IMR-90 (cell line): ENCODE data around the gene ZNF264. TPM values are rescaled to one million over a fixed set of nuclear protein-coding genes. Genes with fewer than 3 reads are reported as not detected.
"Not testable (repeated sequence)": the region's sequence is repeated elsewhere in the genome, so short reads cannot be mapped to it uniquely, and the experiment has no call there.

Experiments used
- ATAC-seq: fragments of 200-7000 bp; cut with Tn5 transposase; 2 replicates; pipeline ENCODE4 v1.9.1; 2020; ENCODE audit warnings: low read depth, mild to moderate bottlenecking, moderate library complexity
- BruUV-seq: library from RNA; stranded (reverse); fragments of 400-500 nt; replicated peaks from 2 replicates; lab custom pipeline; 2021; lab: Mats Ljungman, UMichigan
- CTCF ChIA-PET: fragments of 300-600 bp; formaldehyde crosslinking; extraction: SDS; loops from one replicate; lab custom pipeline; 2021; ENCODE audit warnings: antibody characterized with exemption; lab: Yijun Ruan, JAX
- POLR2A ChIA-PET: fragments of 300-600 bp; sonication (Branson Sonifier 250); formaldehyde crosslinking; loops from one replicate; lab custom pipeline; 2022; ENCODE audit warnings: antibody characterized with exemption; ENCODE audit not compliant: unreplicated experiment; lab: Charles Lee
- DNase-seq: peaks from one replicate; pipeline ENCODE4 v3.0.0; 2013
- H2AFZ ChIP-seq: replicated peaks from 2 replicates; pipeline ENCODE3; 2013; ENCODE audit warnings: low read length, mild to moderate bottlenecking; ENCODE audit not compliant: poor library complexity
- H2AK5ac ChIP-seq: 2 replicates; pipeline ENCODE4 v1.6.1; 2013; ENCODE audit warnings: low read depth, low read length, inconsistent platforms
- H2AK9ac ChIP-seq: replicated peaks from 2 replicates; pipeline ENCODE3; 2013; ENCODE audit warnings: mild to moderate bottlenecking, low read depth, low read length, moderate library complexity; ENCODE audit not compliant: poor library complexity
- H2BK120ac ChIP-seq: 2 replicates; pipeline ENCODE4 v1.6.1; 2013; ENCODE audit warnings: low read depth, low read length, inconsistent platforms
- H2BK15ac ChIP-seq: 3 replicates; pipeline ENCODE4 v1.6.1; 2013; ENCODE audit warnings: low read depth, low read length, inconsistent platforms
- H2BK20ac ChIP-seq: 2 replicates; pipeline ENCODE4 v1.6.1; 2013; ENCODE audit warnings: low read depth, mild to moderate bottlenecking, inconsistent platforms, low read length, moderate library complexity
- H2BK5ac ChIP-seq: 2 replicates; pipeline ENCODE4 v1.6.1; 2013; ENCODE audit warnings: mild to moderate bottlenecking, low read depth, low read length, inconsistent platforms; ENCODE audit not compliant: poor library complexity, severe bottlenecking
- H3K14ac ChIP-seq: replicated peaks from 2 replicates; pipeline ENCODE4 v1.6.1; 2013; ENCODE audit warnings: low read depth, low read length, inconsistent platforms
- H3K18ac ChIP-seq: 2 replicates; pipeline ENCODE4 v1.6.1; 2013; ENCODE audit warnings: low read depth, low read length, control low read depth
- H3K23ac ChIP-seq: 2 replicates; pipeline ENCODE4 v1.6.1; 2013; ENCODE audit warnings: low read depth, low read length, inconsistent platforms
- H3K27ac ChIP-seq: 2 replicates; pipeline ENCODE4 v1.5.1; 2013; ENCODE audit warnings: mild to moderate bottlenecking, control low read depth, low read length; ENCODE audit not compliant: insufficient read depth
- H3K27me3 ChIP-seq: 2 replicates; pipeline ENCODE4 v1.6.1; 2013; ENCODE audit warnings: low read length; ENCODE audit not compliant: control insufficient read depth, insufficient read depth
- H3K36me3 ChIP-seq: 2 replicates; pipeline ENCODE4 v1.6.1; 2013; ENCODE audit warnings: low read length, mixed read lengths; ENCODE audit not compliant: control insufficient read depth, insufficient read depth
- H3K4ac ChIP-seq: 2 replicates; pipeline ENCODE4 v1.6.1; 2013; ENCODE audit warnings: low read depth, low read length, inconsistent platforms
- H3K4me1 ChIP-seq: 2 replicates; pipeline ENCODE4 v1.6.1; 2013; ENCODE audit warnings: low read length, mixed read lengths; ENCODE audit not compliant: control insufficient read depth, insufficient read depth
- H3K4me2 ChIP-seq: 2 replicates; pipeline ENCODE4 v1.6.1; 2013; ENCODE audit warnings: low read depth, mild to moderate bottlenecking, control low read depth, low read length, moderate library complexity
- H3K4me3 ChIP-seq: 2 replicates; pipeline ENCODE4 v1.5.1; 2013; ENCODE audit warnings: low read depth, mild to moderate bottlenecking, control low read depth, low read length, moderate library complexity; ENCODE audit not compliant: insufficient read depth
- H3K56ac ChIP-seq: 2 replicates; pipeline ENCODE4 v1.6.1; 2013; ENCODE audit warnings: low read length, inconsistent platforms; ENCODE audit not compliant: insufficient read depth; ENCODE audit errors: extremely low read depth
- H3K79me1 ChIP-seq, 2 experiments: 2 replicates each; pipeline ENCODE4 v1.6.1; 2013; ENCODE audit warnings: low read length in 2 of 2, inconsistent platforms in 1 of 2, low read depth in 1 of 2
- H3K9ac ChIP-seq: 2 replicates; pipeline ENCODE4 v1.6.1; 2013; ENCODE audit warnings: low read depth, low read length, control low read depth
- H3K9me1 ChIP-seq: 2 replicates; pipeline ENCODE4 v1.6.1; 2013; ENCODE audit warnings: low read length, inconsistent platforms; ENCODE audit not compliant: insufficient read depth
- H3K9me3 ChIP-seq: 2 replicates; pipeline ENCODE4 v1.6.1; 2013; ENCODE audit warnings: low read length; ENCODE audit not compliant: control insufficient read depth, insufficient read depth
- H4K20me1 ChIP-seq: 2 replicates; pipeline ENCODE4 v1.6.1; 2013; ENCODE audit warnings: low read length, inconsistent platforms; ENCODE audit not compliant: insufficient read depth
- H4K5ac ChIP-seq: 2 replicates; pipeline ENCODE4 v1.6.1; 2013; ENCODE audit warnings: mild to moderate bottlenecking, low read depth, low read length, control low read depth
- H4K8ac ChIP-seq, 2 experiments: 2 replicates each; pipeline ENCODE4 v1.6.1; 2013; ENCODE audit warnings: low read depth in 2 of 2, low read length in 2 of 2, control low read depth in 1 of 2, inconsistent platforms in 1 of 2
- H4K91ac ChIP-seq: 2 replicates; pipeline ENCODE4 v1.6.1; 2013; ENCODE audit warnings: low read depth, low read length, inconsistent platforms; ENCODE audit not compliant: insufficient read depth
- FOS ChIP-seq: fragments of 150-350 bp; IDR thresholded peaks from 2 replicates; pipeline ENCODE4 v1.6.1; 2016; ENCODE audit warnings: low read depth, low read length
- MXI1 ChIP-seq: IDR thresholded peaks from 2 replicates; pipeline ENCODE4 v1.6.1; 2012; ENCODE audit warnings: low read depth, mild to moderate bottlenecking, low read length, moderate library complexity, borderline replicate concordance
- NFE2L2 ChIP-seq: fragments of 150-350 bp; IDR thresholded peaks from 2 replicates; pipeline ENCODE4 v1.6.1; 2016; ENCODE audit warnings: low read depth, mild to moderate bottlenecking, low read length
- WGBS, 2 experiments: methylation state at CpG; one replicate each; pipeline versions ENCODE4 v1.1.5 to v1.1.7; 2013; ENCODE audit warnings: missing lambda C conversion rate in 2 of 2; ENCODE audit not compliant: insufficient read length in 1 of 2; ENCODE audit errors: extremely low coverage in 2 of 2; 5-methylcytosine and 5-hydroxymethylcytosine counted together
- dilution Hi-C: fragments of 300-500 bp; cut with HindIII; formaldehyde crosslinking; loops from one replicate; pipeline ENCODE4 v1.14.3; 2018; ENCODE audit warnings: low sequenced_read_pairs; ENCODE audit not compliant: unreplicated experiment
- in situ Hi-C: fragments of 300-500 bp; cut with MboI; formaldehyde crosslinking; loops from 3 replicates; pipeline ENCODE4 v1.14.3; 2019; ENCODE audit warnings: low sequenced_read_pairs, inconsistent platforms, mixed read lengths
- intact Hi-C: fragments of 100-400 bp; cut with micrococcal nuclease; formaldehyde crosslinking; loops from 2 replicates; pipeline ENCODE4 v1.10.0; 2022
- polyA plus RNA-seq, 3 experiments: library from polyadenylated mRNA; depleted of rRNA; stranded (reverse); fragments of >200 nt; gene quantifications; 2 replicates each; pipeline ENCODE4 v1.2.3, GENCODE V29; 2012; ENCODE audit warnings: low replicate concordance in 1 of 3
- total RNA-seq: library from RNA; depleted of rRNA; stranded (reverse); fragments of >200 nt; gene quantifications from 2 replicates; pipeline ENCODE4 v1.2.3, GENCODE V29; 2012

The ZNF264 gene
- total and polyA plus RNA-seq, 2 of the 4 experiments (the other 2 are of a cell fraction), result 3.5 to 31.9 TPM

GRCh38 chr19:57192993-57193392 lies 1.7 kb downstream of the ZNF264 start:
- Histone ChIP-seq H3K27ac (no peak overlapping the region), H3K4me3 (peak overlapping the region; percentile 17), H2AK5ac (no peak overlapping the region), H2AK9ac (no peak overlapping the region), H3K18ac (no peak overlapping the region), H3K9ac (no peak overlapping the region), H3K23ac (no peak overlapping the region), H4K8ac (no peak overlapping the region), H2AFZ (no peak overlapping the region), H4K5ac (no peak overlapping the region), H2BK120ac (no peak overlapping the region), H3K4me2 (peak overlapping the region; percentile 89; the same call in 1 of the 2 replicates), H3K14ac (no peak overlapping the region), H4K91ac (no peak overlapping the region), H3K4me1 (no peaks in the 10 kb centered on the region; the same call in 1 of the 2 replicates), H3K79me1 (peaks cover 22 to 62% of the 10 kb centered on the region in 2 experiments), H3K27me3 (no peaks in the 10 kb centered on the region), H3K9me1 (peaks cover 5% of the 10 kb centered on the region; the same call in 1 of the 2 replicates), H3K56ac (no peak overlapping the region), H2BK20ac (no peak overlapping the region), H3K36me3 (peaks cover 39% of the 10 kb centered on the region), H4K20me1 (peaks cover 29% of the 10 kb centered on the region), H3K4ac (no peak overlapping the region), H3K9me3 (no peaks in the 10 kb centered on the region), H2BK5ac (no peak overlapping the region), H2BK15ac (no peak overlapping the region)
- no peak for TF ChIP-seq NFE2L2
- TF ChIP-seq FOS, result no peak
- no peak for TF ChIP-seq MXI1
- no peak for ATAC-seq
- DNase-seq, result no peak
- dilution Hi-C loops (no loop called here), in situ Hi-C loops (no loop called here), intact Hi-C loops (no loop called here)
- BruUV-seq, result no TSS peak
- CTCF ChIA-PET, result no interaction called here
- POLR2A ChIA-PET, result no interaction called here
- WGBS, 2 experiments, result 83% methylated on average over 1 of the region's 5 CpGs; no CpG with 5 or more reads in 1 of the 2 experiments

GRCh38 chr19:57197874-57198273 lies 6.6 kb downstream of the ZNF264 start:
- CTCF ChIA-PET, H4K5ac ChIP-seq, intact Hi-C loops, POLR2A ChIA-PET, H3K14ac ChIP-seq, H4K8ac ChIP-seq, H2BK5ac ChIP-seq, H2AFZ ChIP-seq, H2AK9ac ChIP-seq, H3K18ac ChIP-seq, H3K4ac ChIP-seq, dilution Hi-C loops, DNase-seq, H3K9ac ChIP-seq, H3K56ac ChIP-seq, H3K27ac ChIP-seq, H3K9me1 ChIP-seq, H3K4me3 ChIP-seq, H2AK5ac ChIP-seq, H2BK15ac ChIP-seq, H2BK20ac ChIP-seq, H3K23ac ChIP-seq, BruUV-seq, H3K4me1 ChIP-seq, H2BK120ac ChIP-seq, ATAC-seq, H4K91ac ChIP-seq, H3K9me3 ChIP-seq, in situ Hi-C loops, H3K4me2 ChIP-seq, H3K27me3 ChIP-seq: not testable (repeated sequence)
- peaks cover 60% of the 10 kb centered on the region for H3K36me3 ChIP-seq
- WGBS, 2 experiments, result 83% methylated on average over 1 of the region's 6 CpGs; no CpG with 5 or more reads in 1 of the 2 experiments
- H3K79me1 ChIP-seq, result peaks cover 26 to 65% of the 10 kb centered on the region in 2 experiments
- H4K20me1 ChIP-seq, result peaks cover 22% of the 10 kb centered on the region
